PC-3 (cell line): ENCODE results near the gene GAL3ST1. TPM values are rescaled to one million over a fixed set of nuclear protein-coding genes. Genes with fewer than 3 reads are reported as not detected.

ENCODE experiments used
- ATAC-seq: fragments of 200-7000 bp; cut with Tn5 transposase; 2 replicates; pipeline ENCODE4 v1.9.1; 2020; ENCODE audit warnings: mild to moderate bottlenecking, moderate library complexity
- BruUV-seq: library from RNA; stranded (reverse); fragments of 400-500 nt; replicated peaks from 2 replicates; lab custom pipeline; 2021; lab: Mats Ljungman, UMichigan
- CTCF ChIA-PET: fragments of 300-600 bp; sonication (Branson Sonifier 250); formaldehyde crosslinking; loops from one replicate; lab custom pipeline; 2022; ENCODE audit warnings: antibody characterized with exemption; lab: Charles Lee
- POLR2A ChIA-PET: fragments of 300-600 bp; sonication (Branson Sonifier 250); formaldehyde crosslinking; loops from one replicate; lab custom pipeline; 2022; ENCODE audit warnings: antibody characterized with exemption; ENCODE audit not compliant: unreplicated experiment; lab: Charles Lee
- DNase-seq: peaks from one replicate; pipeline ENCODE4 v3.0.0-alpha.2; 2015
- H2AFZ ChIP-seq: fragments of 300-600 bp; sonication (generic); 2 replicates; pipeline ENCODE4 v1.6.0; 2016; ENCODE audit warnings: antibody characterized with exemption, low read length
- H3F3A ChIP-seq: fragments of 300-600 bp; sonication (generic); one replicate; pipeline ENCODE4 v1.6.0; 2017; ENCODE audit warnings: antibody characterized with exemption, low read length, control low read depth, mild to moderate bottlenecking; ENCODE audit not compliant: unreplicated experiment
- H3K27ac ChIP-seq: fragments of 300-600 bp; sonication (generic); 2 replicates; pipeline ENCODE4 v1.5.1; 2016; ENCODE audit warnings: mild to moderate bottlenecking, low read length
- H3K27me3 ChIP-seq: fragments of 300-600 bp; sonication (generic); 2 replicates; pipeline ENCODE4 v1.6.1; 2016; ENCODE audit warnings: low read length, mixed read lengths
- H3K36me3 ChIP-seq: fragments of 300-600 bp; sonication (generic); 2 replicates; pipeline ENCODE4 v1.6.1; 2016; ENCODE audit warnings: low read depth, mixed run types, low read length, mixed read lengths
- H3K4me1 ChIP-seq: fragments of 300-600 bp; sonication (generic); 2 replicates; pipeline ENCODE4 v1.5.1; 2016; ENCODE audit warnings: low read length; ENCODE audit not compliant: insufficient read depth
- H3K4me2 ChIP-seq: fragments of 300-600 bp; sonication (generic); 2 replicates; pipeline ENCODE4 v1.6.0; 2016; ENCODE audit warnings: low read length
- H3K4me3 ChIP-seq: fragments of 300-600 bp; sonication (generic); 2 replicates; pipeline ENCODE4 v1.5.1; 2016; ENCODE audit warnings: mild to moderate bottlenecking, low read length, mixed read lengths
- H3K79me2 ChIP-seq: fragments of 300-600 bp; sonication (generic); 2 replicates; pipeline ENCODE4 v1.6.1; 2017; ENCODE audit warnings: low read length, mixed read lengths
- H3K9ac ChIP-seq: fragments of 300-600 bp; sonication (generic); 2 replicates; pipeline ENCODE4 v1.6.0; 2016; ENCODE audit warnings: mild to moderate bottlenecking, low read length
- H3K9me2 ChIP-seq: fragments of 300-600 bp; sonication (generic); replicated peaks from 2 replicates; pipeline ENCODE4 v1.6.1; 2016; ENCODE audit warnings: mixed run types, low read length, mixed read lengths
- H3K9me3 ChIP-seq: fragments of 300-600 bp; sonication (generic); 2 replicates; pipeline ENCODE4 v1.6.1; 2016; ENCODE audit warnings: low read length, mixed read lengths
- H4K20me1 ChIP-seq: fragments of 300-600 bp; sonication (generic); 2 replicates; pipeline ENCODE4 v1.6.1; 2016; ENCODE audit warnings: low read length, mixed read lengths
- EZH2 ChIP-seq: fragments of 300-600 bp; sonication (generic); IDR thresholded peaks from one replicate; pipeline ENCODE4 v1.6.1; 2017; ENCODE audit warnings: antibody characterized with exemption, mild to moderate bottlenecking, low read length; ENCODE audit not compliant: unreplicated experiment
- EZH2phosphoT487 ChIP-seq: fragments of 300-600 bp; sonication (generic); IDR thresholded peaks from 2 replicates; pipeline ENCODE4 v1.6.1; 2018; ENCODE audit warnings: mild to moderate bottlenecking, antibody characterized with exemption, low read length, borderline replicate concordance
- intact Hi-C: fragments of 100-400 bp; cut with micrococcal nuclease; formaldehyde crosslinking; loops from 2 replicates; pipeline ENCODE4 v1.9.0; 2023
- total RNA-seq: library from RNA; depleted of rRNA; stranded (reverse); fragments of >200 nt; gene quantifications from 2 replicates; pipeline ENCODE4 v1.2.3, GENCODE V29; 2014
- TF ChIP-seq, protein P1 (sequence below): fragments of 300-600 bp; sonication (generic); conservative IDR thresholded peaks from 2 replicates; pipeline ENCODE4 v1.5.1; 2017; ENCODE audit warnings: antibody characterized with exemption, low read depth, mild to moderate bottlenecking, low read length

The GAL3ST1 gene
- total RNA-seq, 1 experiment from 2014 or later, result not detected

DNA sequence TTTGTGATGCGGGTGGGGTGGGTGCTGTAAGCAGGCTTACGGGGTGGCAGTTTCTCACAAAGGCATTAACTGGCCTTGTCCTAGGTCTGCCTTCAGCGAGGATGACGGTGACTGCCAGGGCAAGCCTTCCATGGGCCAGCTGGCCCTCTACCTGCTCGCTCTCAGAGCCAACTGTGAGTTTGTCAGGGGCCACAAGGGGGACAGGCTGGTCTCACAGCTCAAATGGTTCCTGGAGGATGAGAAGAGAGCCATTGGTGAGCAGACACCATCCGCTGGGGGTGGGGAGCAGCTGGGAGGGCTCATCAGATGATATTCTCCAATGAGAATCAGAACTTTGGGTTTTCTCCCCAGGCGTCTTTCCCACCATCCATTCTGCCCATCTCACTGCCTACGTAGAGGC lies 38.3 kb upstream of the GAL3ST1 start:
- Histone ChIP-seq H3K4me1 (peaks cover 14% of the 10 kb centered on the region), H3K9me2 (no peaks in the 10 kb centered on the region), H3K4me3 (no peak overlapping the region), H2AFZ (no peak overlapping the region), H3K27me3 (no peaks in the 10 kb centered on the region), H3K9ac (no peak overlapping the region), H3K36me3 (no peaks in the 10 kb centered on the region), H3K79me2 (no peaks in the 10 kb centered on the region), H4K20me1 (no peaks in the 10 kb centered on the region), H3K4me2 (no peak overlapping the region), H3K9me3 (no peaks in the 10 kb centered on the region), H3F3A (no peaks in the 10 kb centered on the region), H3K27ac (no peak overlapping the region)
- ChIA-PET POLR2A (no interaction called here), CTCF (no interaction called here)
- intact Hi-C loops, result no loop called here
- ATAC-seq (no peak), DNase-seq (no peak)
- TF ChIP-seq EZH2phosphoT487 (no peak), EZH2 (no peak)
- TF ChIP-seq, protein P1, sequence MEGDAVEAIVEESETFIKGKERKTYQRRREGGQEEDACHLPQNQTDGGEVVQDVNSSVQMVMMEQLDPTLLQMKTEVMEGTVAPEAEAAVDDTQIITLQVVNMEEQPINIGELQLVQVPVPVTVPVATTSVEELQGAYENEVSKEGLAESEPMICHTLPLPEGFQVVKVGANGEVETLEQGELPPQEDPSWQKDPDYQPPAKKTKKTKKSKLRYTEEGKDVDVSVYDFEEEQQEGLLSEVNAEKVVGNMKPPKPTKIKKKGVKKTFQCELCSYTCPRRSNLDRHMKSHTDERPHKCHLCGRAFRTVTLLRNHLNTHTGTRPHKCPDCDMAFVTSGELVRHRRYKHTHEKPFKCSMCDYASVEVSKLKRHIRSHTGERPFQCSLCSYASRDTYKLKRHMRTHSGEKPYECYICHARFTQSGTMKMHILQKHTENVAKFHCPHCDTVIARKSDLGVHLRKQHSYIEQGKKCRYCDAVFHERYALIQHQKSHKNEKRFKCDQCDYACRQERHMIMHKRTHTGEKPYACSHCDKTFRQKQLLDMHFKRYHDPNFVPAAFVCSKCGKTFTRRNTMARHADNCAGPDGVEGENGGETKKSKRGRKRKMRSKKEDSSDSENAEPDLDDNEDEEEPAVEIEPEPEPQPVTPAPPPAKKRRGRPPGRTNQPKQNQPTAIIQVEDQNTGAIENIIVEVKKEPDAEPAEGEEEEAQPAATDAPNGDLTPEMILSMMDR, result no peak
- no TSS peak for BruUV-seq

GRCh38 chr22:30611197-30611596 lies 36.7 kb upstream of the GAL3ST1 start:
- CTCF ChIA-PET, result no interaction called here
- no TSS peak for BruUV-seq

DNA sequence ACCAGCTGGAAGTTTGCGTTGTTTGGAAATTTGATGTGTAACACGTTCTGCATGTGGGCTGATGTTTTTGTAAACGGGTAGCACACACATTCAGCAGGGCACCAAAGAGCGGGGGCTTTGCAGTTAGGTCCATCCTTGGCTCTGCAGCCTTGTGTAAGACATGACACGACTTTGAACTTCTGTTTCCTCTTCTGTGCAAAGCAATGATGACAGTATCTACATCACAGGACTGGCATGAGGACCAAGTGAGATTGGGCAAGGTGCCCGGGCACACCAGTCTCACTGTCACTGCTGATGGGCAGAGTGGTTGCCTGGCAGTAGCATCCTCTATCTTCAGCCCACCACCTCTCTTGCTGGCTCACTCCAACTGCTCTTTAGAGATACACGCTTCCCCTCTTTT lies 35.8 kb upstream of the GAL3ST1 start:
- Histone ChIP-seq H3K9me2 (no peaks in the 10 kb centered on the region), H3K9ac (no peak overlapping the region), H3K27me3 (no peaks in the 10 kb centered on the region), H3K4me1 (peaks cover 34% of the 10 kb centered on the region), H4K20me1 (no peaks in the 10 kb centered on the region), H3K79me2 (no peaks in the 10 kb centered on the region), H3K27ac (no peak overlapping the region), H2AFZ (no peak overlapping the region), H3K4me3 (no peak overlapping the region), H3K36me3 (no peaks in the 10 kb centered on the region), H3K4me2 (no peak overlapping the region), H3F3A (no peaks in the 10 kb centered on the region), H3K9me3 (no peaks in the 10 kb centered on the region)
- POLR2A ChIA-PET, result interaction anchor here (0.7 kb wide), 1 partner anchor 184 kb away, joined by 3 read pairs; no protein-coding TSS in a partner anchor
- CTCF ChIA-PET, result no interaction called here
- DNase-seq (no peak), ATAC-seq (no peak)
- TF ChIP-seq EZH2 (no peak), EZH2phosphoT487 (no peak)
- intact Hi-C loops, result no loop called here
- no TSS peak for BruUV-seq

More at GRCh38 chr22:30611197-30611596, 36.7 kb upstream of the GAL3ST1 start:
- Histone ChIP-seq H3K9me3 (no peaks in the 10 kb centered on the region), H3K9ac (no peak overlapping the region), H3K4me3 (no peak overlapping the region), H3K79me2 (no peaks in the 10 kb centered on the region), H2AFZ (no peak overlapping the region), H3F3A (no peaks in the 10 kb centered on the region), H3K4me2 (no peak overlapping the region), H3K9me2 (no peaks in the 10 kb centered on the region), H3K27ac (no peak overlapping the region), H3K4me1 (peaks cover 26% of the 10 kb centered on the region), H4K20me1 (no peaks in the 10 kb centered on the region), H3K36me3 (no peaks in the 10 kb centered on the region), H3K27me3 (no peaks in the 10 kb centered on the region)
- intact Hi-C loops, result no loop called here
- ATAC-seq (no peak), DNase-seq (no peak)
- POLR2A ChIA-PET, result no interaction called here
- TF ChIP-seq EZH2 (no peak), EZH2phosphoT487 (no peak)
- TF ChIP-seq, protein P1, result no peak
